ENCODE data around the gene PHLDB2.
A peak's percentile ranks its signal among the peaks of the same experiment; 100 is the strongest.

PHLDB2 gene

DNA sequence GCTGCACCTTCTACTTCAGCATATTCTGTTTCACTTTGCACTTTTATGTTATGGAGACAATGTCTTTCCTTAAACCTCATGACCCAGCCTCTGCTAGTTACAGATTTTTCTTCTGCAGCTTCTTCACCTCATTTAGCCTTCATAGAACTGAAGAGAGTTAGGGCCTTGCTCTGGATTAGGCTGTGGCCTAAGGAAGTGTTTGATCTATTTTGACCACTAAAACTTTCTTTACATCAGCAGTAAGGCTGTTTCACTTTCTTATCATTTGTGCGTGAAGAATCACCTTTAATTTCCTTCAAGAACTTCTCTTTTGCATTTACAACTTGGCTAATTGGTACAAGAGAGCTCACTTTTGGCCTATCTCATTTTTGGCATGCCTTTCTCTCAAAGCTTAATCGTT is 40.9 kb downstream of the PHLDB2 start:
- TF ChIP-seq, protein P1, sequence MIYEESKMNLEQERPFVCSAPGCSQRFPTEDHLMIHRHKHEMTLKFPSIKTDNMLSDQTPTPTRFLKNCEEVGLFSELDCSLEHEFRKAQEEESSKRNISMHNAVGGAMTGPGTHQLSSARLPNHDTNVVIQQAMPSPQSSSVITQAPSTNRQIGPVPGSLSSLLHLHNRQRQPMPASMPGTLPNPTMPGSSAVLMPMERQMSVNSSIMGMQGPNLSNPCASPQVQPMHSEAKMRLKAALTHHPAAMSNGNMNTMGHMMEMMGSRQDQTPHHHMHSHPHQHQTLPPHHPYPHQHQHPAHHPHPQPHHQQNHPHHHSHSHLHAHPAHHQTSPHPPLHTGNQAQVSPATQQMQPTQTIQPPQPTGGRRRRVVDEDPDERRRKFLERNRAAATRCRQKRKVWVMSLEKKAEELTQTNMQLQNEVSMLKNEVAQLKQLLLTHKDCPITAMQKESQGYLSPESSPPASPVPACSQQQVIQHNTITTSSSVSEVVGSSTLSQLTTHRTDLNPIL (CRISPR knock-in tag; IDR thresholded peaks at IDR 0.05; ENCODE audit: low read depth) = no peak
- no peak for ATAC-seq

DNA sequence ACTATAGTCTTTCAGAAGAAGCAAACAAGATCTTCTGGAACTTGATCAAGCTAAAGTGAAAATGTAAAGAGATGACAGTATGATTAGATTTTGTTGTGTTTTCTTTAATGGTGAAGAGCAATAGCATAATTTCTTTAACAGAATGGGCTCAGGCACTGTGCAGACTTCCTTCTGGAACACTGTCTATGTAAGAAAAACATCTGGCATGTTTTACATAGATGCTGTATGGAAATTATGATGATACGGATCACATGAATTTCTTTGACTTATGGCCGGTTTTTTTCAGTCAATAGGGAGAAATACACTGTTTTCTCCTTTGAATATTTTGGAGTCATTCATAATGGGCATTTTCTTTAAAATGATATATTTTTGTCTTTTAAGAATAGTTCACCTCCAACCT is 42.6 kb downstream of the PHLDB2 start:
- peak; percentile 48; the same call in 2 of the 3 replicates for ATAC-seq
- TF ChIP-seq ZFP3 (CRISPR knock-in tag; IDR thresholded peaks at IDR 0.05) = no peak

DNA sequence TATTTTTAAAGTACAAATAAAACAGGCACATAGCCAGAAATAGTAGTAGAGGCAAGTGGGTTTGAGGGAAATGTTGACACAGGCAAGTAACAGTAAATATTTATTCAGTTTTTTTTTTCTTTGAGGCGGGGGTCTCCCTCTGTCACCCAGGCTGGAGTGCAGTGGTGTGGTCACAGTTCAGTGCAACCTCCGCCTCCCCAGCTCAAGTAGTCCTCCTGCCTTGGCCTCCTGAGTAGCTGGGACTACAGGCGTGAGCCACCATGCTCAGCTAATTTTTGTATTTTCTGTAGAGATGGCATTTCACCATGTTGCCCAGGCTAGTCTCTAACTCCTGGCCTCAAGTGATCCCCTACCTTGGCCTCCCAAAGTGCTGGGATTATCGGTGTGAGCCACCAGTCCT is 43.5 kb downstream of the PHLDB2 start:
- TF ChIP-seq BACH2 (CRISPR knock-in tag; IDR thresholded peaks at IDR 0.05; ENCODE audit: borderline replicate concordance) (no peak), ZNF565 (CRISPR knock-in tag; conservative IDR thresholded peaks at IDR 0.05; ENCODE audit: low read depth) (no peak), ZNF70 (CRISPR knock-in tag; IDR thresholded peaks at IDR 0.05) (no peak), RARB (CRISPR knock-in tag; IDR thresholded peaks at IDR 0.05) (no peak), ZFP3 (CRISPR knock-in tag; IDR thresholded peaks at IDR 0.05) (no peak), TOX (CRISPR knock-in tag; IDR thresholded peaks at IDR 0.05; ENCODE audit: borderline replicate concordance) (no peak), CSDC2 (CRISPR knock-in tag; IDR thresholded peaks at IDR 0.05) (no peak), OSR1 (CRISPR knock-in tag; IDR thresholded peaks at IDR 0.05) (no peak)
- TF ChIP-seq, protein P2, sequence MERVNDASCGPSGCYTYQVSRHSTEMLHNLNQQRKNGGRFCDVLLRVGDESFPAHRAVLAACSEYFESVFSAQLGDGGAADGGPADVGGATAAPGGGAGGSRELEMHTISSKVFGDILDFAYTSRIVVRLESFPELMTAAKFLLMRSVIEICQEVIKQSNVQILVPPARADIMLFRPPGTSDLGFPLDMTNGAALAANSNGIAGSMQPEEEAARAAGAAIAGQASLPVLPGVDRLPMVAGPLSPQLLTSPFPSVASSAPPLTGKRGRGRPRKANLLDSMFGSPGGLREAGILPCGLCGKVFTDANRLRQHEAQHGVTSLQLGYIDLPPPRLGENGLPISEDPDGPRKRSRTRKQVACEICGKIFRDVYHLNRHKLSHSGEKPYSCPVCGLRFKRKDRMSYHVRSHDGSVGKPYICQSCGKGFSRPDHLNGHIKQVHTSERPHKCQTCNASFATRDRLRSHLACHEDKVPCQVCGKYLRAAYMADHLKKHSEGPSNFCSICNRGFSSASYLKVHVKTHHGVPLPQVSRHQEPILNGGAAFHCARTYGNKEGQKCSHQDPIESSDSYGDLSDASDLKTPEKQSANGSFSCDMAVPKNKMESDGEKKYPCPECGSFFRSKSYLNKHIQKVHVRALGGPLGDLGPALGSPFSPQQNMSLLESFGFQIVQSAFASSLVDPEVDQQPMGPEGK (CRISPR knock-in tag; IDR thresholded peaks at IDR 0.05; ENCODE audit: borderline replicate concordance) = no peak
- peak; percentile 13; the same call in 2 of the 3 replicates for ATAC-seq

DNA sequence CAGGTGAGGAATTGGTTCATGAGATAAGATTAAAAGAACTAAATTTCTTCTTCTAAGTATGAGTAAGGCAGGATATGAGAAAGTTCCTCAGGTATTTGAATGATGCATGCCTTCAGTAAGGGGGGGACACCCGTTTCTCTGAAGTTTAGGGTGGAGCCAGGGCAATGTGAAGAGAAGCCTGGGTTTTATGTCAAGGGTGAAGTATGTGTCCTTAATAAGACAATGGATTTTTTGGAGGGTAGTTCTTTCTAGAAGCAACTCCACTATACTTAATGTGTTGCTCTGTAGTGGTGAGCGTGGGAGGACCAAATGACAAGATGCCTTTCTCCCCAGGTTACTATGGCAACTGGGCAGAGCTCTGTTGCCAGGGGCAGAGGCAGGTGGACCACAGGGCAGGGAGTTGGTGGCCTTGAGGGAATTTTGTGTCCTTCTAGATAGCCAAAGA is 44.0 kb downstream of the PHLDB2 start:
- TF ChIP-seq ZNF8 (CRISPR knock-in tag; IDR thresholded peaks at IDR 0.05) (no peak), ZFP3 (CRISPR knock-in tag; IDR thresholded peaks at IDR 0.05) (no peak), ISL1 (CRISPR knock-in tag; IDR thresholded peaks at IDR 0.05) (no peak)
- TF ChIP-seq, protein P3, sequence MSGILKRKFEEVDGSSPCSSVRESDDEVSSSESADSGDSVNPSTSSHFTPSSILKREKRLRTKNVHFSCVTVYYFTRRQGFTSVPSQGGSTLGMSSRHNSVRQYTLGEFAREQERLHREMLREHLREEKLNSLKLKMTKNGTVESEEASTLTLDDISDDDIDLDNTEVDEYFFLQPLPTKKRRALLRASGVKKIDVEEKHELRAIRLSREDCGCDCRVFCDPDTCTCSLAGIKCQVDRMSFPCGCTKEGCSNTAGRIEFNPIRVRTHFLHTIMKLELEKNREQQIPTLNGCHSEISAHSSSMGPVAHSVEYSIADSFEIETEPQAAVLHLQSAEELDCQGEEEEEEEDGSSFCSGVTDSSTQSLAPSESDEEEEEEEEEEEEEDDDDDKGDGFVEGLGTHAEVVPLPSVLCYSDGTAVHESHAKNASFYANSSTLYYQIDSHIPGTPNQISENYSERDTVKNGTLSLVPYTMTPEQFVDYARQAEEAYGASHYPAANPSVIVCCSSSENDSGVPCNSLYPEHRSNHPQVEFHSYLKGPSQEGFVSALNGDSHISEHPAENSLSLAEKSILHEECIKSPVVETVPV (CRISPR knock-in tag; IDR thresholded peaks at IDR 0.05) = no peak
- TF ChIP-seq, protein P2 (CRISPR knock-in tag; IDR thresholded peaks at IDR 0.05; ENCODE audit: borderline replicate concordance) = peak; percentile 40; the same call in 1 of the 2 replicates
- peak; percentile 89 for ATAC-seq

DNA sequence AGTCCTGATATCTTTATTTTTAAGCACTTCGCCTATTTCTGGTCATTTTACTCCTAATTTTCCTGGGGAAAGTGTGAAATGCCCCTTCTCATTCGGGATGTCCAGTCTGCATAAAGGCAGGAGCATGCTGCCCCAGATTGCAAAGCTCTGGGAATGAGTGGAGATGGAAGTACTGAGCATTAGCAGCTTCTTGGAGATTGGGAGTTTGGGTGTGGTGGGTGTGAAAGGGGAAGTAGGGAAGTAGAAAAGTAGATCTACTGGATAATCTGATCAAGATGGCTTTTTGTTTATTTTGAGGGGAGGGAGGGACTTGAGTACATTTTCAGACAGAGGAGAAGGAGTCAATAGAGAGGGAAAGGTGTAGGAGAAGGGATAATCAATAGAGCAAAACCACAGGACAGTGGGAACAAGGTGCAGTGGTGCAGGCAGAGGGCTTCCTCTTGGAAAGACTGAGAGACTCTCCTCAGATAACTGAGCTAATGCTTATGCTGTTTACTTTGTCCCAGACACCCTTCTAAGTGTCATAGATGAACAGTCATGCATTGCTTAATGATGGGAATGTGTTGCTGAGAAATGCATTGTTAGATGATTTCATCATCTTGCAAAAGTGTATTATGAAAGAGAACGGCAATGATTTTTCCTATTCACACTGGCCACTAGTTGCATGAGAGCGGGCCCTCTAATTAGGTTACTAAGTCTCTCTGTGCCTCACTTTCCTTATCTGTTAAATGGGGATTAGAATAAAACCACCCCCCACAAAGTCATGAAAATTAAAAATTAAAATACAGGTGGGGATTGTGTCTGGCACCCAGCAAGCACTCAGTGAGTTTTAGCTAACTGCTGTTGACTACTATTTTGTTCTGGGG is 45.5 kb downstream of the PHLDB2 start:
- TF ChIP-seq ZFP30 (CRISPR knock-in tag; IDR thresholded peaks at IDR 0.05) = no peak
- TF ChIP-seq, protein P2 (CRISPR knock-in tag; IDR thresholded peaks at IDR 0.05; ENCODE audit: borderline replicate concordance) = no peak
- TF ChIP-seq, protein P4, sequence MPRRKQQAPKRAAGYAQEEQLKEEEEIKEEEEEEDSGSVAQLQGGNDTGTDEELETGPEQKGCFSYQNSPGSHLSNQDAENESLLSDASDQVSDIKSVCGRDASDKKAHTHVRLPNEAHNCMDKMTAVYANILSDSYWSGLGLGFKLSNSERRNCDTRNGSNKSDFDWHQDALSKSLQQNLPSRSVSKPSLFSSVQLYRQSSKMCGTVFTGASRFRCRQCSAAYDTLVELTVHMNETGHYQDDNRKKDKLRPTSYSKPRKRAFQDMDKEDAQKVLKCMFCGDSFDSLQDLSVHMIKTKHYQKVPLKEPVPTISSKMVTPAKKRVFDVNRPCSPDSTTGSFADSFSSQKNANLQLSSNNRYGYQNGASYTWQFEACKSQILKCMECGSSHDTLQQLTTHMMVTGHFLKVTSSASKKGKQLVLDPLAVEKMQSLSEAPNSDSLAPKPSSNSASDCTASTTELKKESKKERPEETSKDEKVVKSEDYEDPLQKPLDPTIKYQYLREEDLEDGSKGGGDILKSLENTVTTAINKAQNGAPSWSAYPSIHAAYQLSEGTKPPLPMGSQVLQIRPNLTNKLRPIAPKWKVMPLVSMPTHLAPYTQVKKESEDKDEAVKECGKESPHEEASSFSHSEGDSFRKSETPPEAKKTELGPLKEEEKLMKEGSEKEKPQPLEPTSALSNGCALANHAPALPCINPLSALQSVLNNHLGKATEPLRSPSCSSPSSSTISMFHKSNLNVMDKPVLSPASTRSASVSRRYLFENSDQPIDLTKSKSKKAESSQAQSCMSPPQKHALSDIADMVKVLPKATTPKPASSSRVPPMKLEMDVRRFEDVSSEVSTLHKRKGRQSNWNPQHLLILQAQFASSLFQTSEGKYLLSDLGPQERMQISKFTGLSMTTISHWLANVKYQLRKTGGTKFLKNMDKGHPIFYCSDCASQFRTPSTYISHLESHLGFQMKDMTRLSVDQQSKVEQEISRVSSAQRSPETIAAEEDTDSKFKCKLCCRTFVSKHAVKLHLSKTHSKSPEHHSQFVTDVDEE (CRISPR knock-in tag; IDR thresholded peaks at IDR 0.05) = no peak
- no peak for TF ChIP-seq ZNF8 (CRISPR knock-in tag; IDR thresholded peaks at IDR 0.05)
- TF ChIP-seq BACH2 (CRISPR knock-in tag; IDR thresholded peaks at IDR 0.05; ENCODE audit: borderline replicate concordance) = no peak
- TF ChIP-seq TOX (CRISPR knock-in tag; IDR thresholded peaks at IDR 0.05; ENCODE audit: borderline replicate concordance) = no peak
- TF ChIP-seq, protein P3 (CRISPR knock-in tag; IDR thresholded peaks at IDR 0.05) = no peak
- no peak for TF ChIP-seq GLIS3 (CRISPR knock-in tag; IDR thresholded peaks at IDR 0.05)
- no peak for TF ChIP-seq ARNTL (CRISPR knock-in tag; IDR thresholded peaks at IDR 0.05; ENCODE audit: borderline replicate concordance, low read depth)
- no peak for TF ChIP-seq RARB (CRISPR knock-in tag; IDR thresholded peaks at IDR 0.05)
- no peak for TF ChIP-seq TCF4 (CRISPR knock-in tag; IDR thresholded peaks at IDR 0.05; ENCODE audit: borderline replicate concordance)
- TF ChIP-seq PPARA (CRISPR knock-in tag; IDR thresholded peaks at IDR 0.05; ENCODE audit: borderline replicate concordance) = no peak
- no peak for TF ChIP-seq CSDC2 (CRISPR knock-in tag; IDR thresholded peaks at IDR 0.05)
- no peak for TF ChIP-seq ISL1 (CRISPR knock-in tag; IDR thresholded peaks at IDR 0.05)
- no peak for TF ChIP-seq ZFP3 (CRISPR knock-in tag; IDR thresholded peaks at IDR 0.05)
- peak; percentile 10; the same call in 2 of the 3 replicates for ATAC-seq
